ENCODE data around the gene KRT37. TPM values are rescaled to one million over a fixed set of nuclear protein-coding genes. Genes with fewer than 3 reads are reported as not detected.

Gene KRT37
- total and polyA plus RNA-seq, 7 experiments from 2014 or later: not detected

GRCh38 chr17:41394254-41394996 is 30.0 kb downstream of the KRT37 start:
- POLR2A ChIA-PET: no interaction called here
- no peak overlapping the region for H3K27ac Mint-ChIP-seq

GRCh38 chr17:41393826-41394225 is 30.6 kb downstream of the KRT37 start:
- Mint-ChIP-seq H3K27me3 (peaks cover 0 to 13% (median 5%) of the 10 kb centered on the region in 5 donors), H3K27ac (no peak overlapping the region), H3K4me3 (no peak overlapping the region), H3K36me3 (peaks cover 0 to 3% (median 0%) of the 10 kb centered on the region in 5 donors), H3K4me1 (peaks cover 0 to 10% (median 5%) of the 10 kb centered on the region in 7 donors), H3K9me3 (peaks cover 0 to 5% (median 0%) of the 10 kb centered on the region in 11 donors)
- H3K9me3 ChIP-seq (ENCODE audit: control insufficient read depth in 2 of 3, low read length in 3 of 3): no peaks in the 10 kb centered on the region
- H3K36me3 ChIP-seq (ENCODE audit: control insufficient read depth in 2 of 3, insufficient read depth in 3 of 3, low read length in 3 of 3): no peaks in the 10 kb centered on the region
- POLR2A ChIA-PET: no interaction called here
- DNase-seq (no peak), ATAC-seq (no peak)
- CTCF ChIA-PET: no interaction called here
- no peak overlapping the region for H3K27ac ChIP-seq (ENCODE audit: low read depth, low read length)
- H3K27me3 ChIP-seq (ENCODE audit: control insufficient read depth in 2 of 2, insufficient read depth in 2 of 2, low read length in 2 of 2): no peaks in the 10 kb centered on the region
- H3K4me1 ChIP-seq (ENCODE audit: control insufficient read depth in 2 of 2, insufficient read depth in 2 of 2, low read length in 2 of 2): no peaks in the 10 kb centered on the region
- H3K4me3 ChIP-seq (ENCODE audit: low read length): no peak overlapping the region
- intact Hi-C loops (cut with micrococcal nuclease): no loop called here

More at GRCh38 chr17:41394254-41394996, 30.0 kb downstream of the KRT37 start:
- Mint-ChIP-seq H3K4me1 (peaks cover 0 to 13% (median 5%) of the 10 kb centered on the region in 7 donors), H3K9me3 (peaks cover 0 to 1% (median 0%) of the 10 kb centered on the region in 11 donors), H3K36me3 (peaks cover 0 to 3% (median 0%) of the 10 kb centered on the region in 5 donors), H3K27me3 (peaks cover 0 to 12% (median 4%) of the 10 kb centered on the region in 5 donors), H3K4me3 (no peak overlapping the region)
- Histone ChIP-seq H3K36me3 (ENCODE audit: control insufficient read depth in 2 of 3, insufficient read depth in 3 of 3, low read length in 3 of 3) (no peaks in the 10 kb centered on the region), H3K4me3 (ENCODE audit: low read length) (no peak overlapping the region), H3K27me3 (ENCODE audit: control insufficient read depth in 2 of 2, insufficient read depth in 2 of 2, low read length in 2 of 2) (no peaks in the 10 kb centered on the region), H3K27ac (ENCODE audit: low read depth, low read length) (no peak overlapping the region), H3K9me3 (ENCODE audit: control insufficient read depth in 2 of 3, low read length in 3 of 3) (no peaks in the 10 kb centered on the region), H3K4me1 (ENCODE audit: control insufficient read depth in 2 of 2, insufficient read depth in 2 of 2, low read length in 2 of 2) (no peaks in the 10 kb centered on the region)
- ATAC-seq (no peak), DNase-seq (no peak)
- CTCF ChIA-PET: no interaction called here
- intact Hi-C loops (cut with micrococcal nuclease): no loop called here

GRCh38 chr17:41393294-41393693 is 31.1 kb downstream of the KRT37 start:
- Mint-ChIP-seq H3K27me3 (peaks cover 0 to 13% (median 5%) of the 10 kb centered on the region in 5 donors), H3K27ac (no peak overlapping the region), H3K4me1 (peaks cover 0 to 10% (median 5%) of the 10 kb centered on the region in 7 donors), H3K4me3 (no peak overlapping the region), H3K9me3 (peaks cover 0 to 5% (median 0%) of the 10 kb centered on the region in 11 donors), H3K36me3 (peaks cover 0 to 3% (median 0%) of the 10 kb centered on the region in 5 donors)
- Histone ChIP-seq H3K27ac (ENCODE audit: low read depth, low read length) (no peak overlapping the region), H3K4me1 (ENCODE audit: control insufficient read depth in 2 of 2, insufficient read depth in 2 of 2, low read length in 2 of 2) (no peaks in the 10 kb centered on the region), H3K27me3 (ENCODE audit: control insufficient read depth in 2 of 2, insufficient read depth in 2 of 2, low read length in 2 of 2) (no peaks in the 10 kb centered on the region), H3K4me3 (ENCODE audit: low read length) (no peak overlapping the region), H3K9me3 (ENCODE audit: control insufficient read depth in 2 of 3, low read length in 3 of 3) (no peaks in the 10 kb centered on the region), H3K36me3 (ENCODE audit: control insufficient read depth in 2 of 3, insufficient read depth in 3 of 3, low read length in 3 of 3) (no peaks in the 10 kb centered on the region)
- intact Hi-C loops (cut with micrococcal nuclease): no loop called here
- ChIA-PET POLR2A (no interaction called here), CTCF (no interaction called here)
- ATAC-seq (no peak), DNase-seq (no peak)

GRCh38 chr17:41392278-41392677 is 32.1 kb downstream of the KRT37 start:
- no peaks in the 10 kb centered on the region for H3K4me1 ChIP-seq (ENCODE audit: control insufficient read depth in 2 of 2, insufficient read depth in 2 of 2, low read length in 2 of 2)
- Mint-ChIP-seq H3K27ac (no peak overlapping the region), H3K4me3 (no peak overlapping the region), H3K9me3 (peaks cover 0 to 12% (median 3%) of the 10 kb centered on the region in 11 donors), H3K27me3 (peaks cover 0 to 13% (median 9%) of the 10 kb centered on the region in 5 donors), H3K4me1 (peaks cover 0 to 10% (median 5%) of the 10 kb centered on the region in 7 donors), H3K36me3 (peaks cover 0 to 6% (median under 1%) of the 10 kb centered on the region in 5 donors)
- CTCF ChIA-PET: interaction anchor here (0.7 kb wide), 1 partner anchor 53 kb away, joined by 3 read pairs; no protein-coding TSS in a partner anchor
- H3K27me3 ChIP-seq (ENCODE audit: control insufficient read depth in 2 of 2, insufficient read depth in 2 of 2, low read length in 2 of 2): no peaks in the 10 kb centered on the region
- ATAC-seq: no peak
- POLR2A ChIA-PET: no interaction called here
- H3K4me3 ChIP-seq (ENCODE audit: low read length): no peak overlapping the region
- no peaks in the 10 kb centered on the region for H3K9me3 ChIP-seq (ENCODE audit: control insufficient read depth in 2 of 3, low read length in 3 of 3)
- H3K36me3 ChIP-seq (ENCODE audit: control insufficient read depth in 2 of 3, insufficient read depth in 3 of 3, low read length in 3 of 3): no peaks in the 10 kb centered on the region
- intact Hi-C loops (cut with micrococcal nuclease): no loop called here
- no peak for DNase-seq
- no peak overlapping the region for H3K27ac ChIP-seq (ENCODE audit: low read depth, low read length)

- DNase-seq: no peak
- Histone ChIP-seq H3K4me3 (ENCODE audit: low read length) (no peak overlapping the region), H3K36me3 (ENCODE audit: control insufficient read depth in 2 of 3, insufficient read depth in 3 of 3, low read length in 3 of 3) (no peaks in the 10 kb centered on the region), H3K27me3 (ENCODE audit: control insufficient read depth in 2 of 2, insufficient read depth in 2 of 2, low read length in 2 of 2) (no peaks in the 10 kb centered on the region), H3K4me1 (ENCODE audit: control insufficient read depth in 2 of 2, insufficient read depth in 2 of 2, low read length in 2 of 2) (no peaks in the 10 kb centered on the region), H3K9me3 (ENCODE audit: control insufficient read depth in 2 of 3, low read length in 3 of 3) (peaks cover 0 to 4% (median 0%) of the 10 kb centered on the region in 3 experiments), H3K27ac (ENCODE audit: low read depth, low read length) (no peak overlapping the region)
- ChIA-PET POLR2A (no interaction called here), CTCF (no interaction called here)
- Mint-ChIP-seq H3K36me3 (peaks cover 0 to 9% (median 1%) of the 10 kb centered on the region in 5 donors), H3K4me1 (peaks cover 0 to 10% (median 5%) of the 10 kb centered on the region in 7 donors), H3K27ac (no peak overlapping the region), H3K4me3 (no peak overlapping the region), H3K27me3 (peaks cover 0 to 15% (median 12%) of the 10 kb centered on the region in 5 donors), H3K9me3 (peaks cover 0 to 18% (median 8%) of the 10 kb centered on the region in 11 donors)
- intact Hi-C loops (cut with micrococcal nuclease): no loop called here
- no peak for ATAC-seq
These were observed 32.9 kb downstream of the KRT37 start for GRCh38 chr17:41391535-41391934.

- Histone ChIP-seq H3K9me3 (ENCODE audit: control insufficient read depth in 2 of 3, low read length in 3 of 3) (peaks cover 0 to 6% (median 0%) of the 10 kb centered on the region in 3 experiments), H3K27me3 (ENCODE audit: control insufficient read depth in 2 of 2, insufficient read depth in 2 of 2, low read length in 2 of 2) (no peaks in the 10 kb centered on the region), H3K4me1 (ENCODE audit: control insufficient read depth in 2 of 2, insufficient read depth in 2 of 2, low read length in 2 of 2) (no peaks in the 10 kb centered on the region), H3K36me3 (ENCODE audit: control insufficient read depth in 2 of 3, insufficient read depth in 3 of 3, low read length in 3 of 3) (no peaks in the 10 kb centered on the region), H3K27ac (ENCODE audit: low read depth, low read length) (no peak overlapping the region), H3K4me3 (ENCODE audit: low read length) (no peak overlapping the region)
- Mint-ChIP-seq H3K4me1 (peaks cover 0 to 2% (median 0%) of the 10 kb centered on the region in 7 donors), H3K4me3 (no peak overlapping the region), H3K9me3 (peaks cover 0 to 25% (median 11%) of the 10 kb centered on the region in 11 donors), H3K27ac (no peak overlapping the region), H3K36me3 (peaks cover 0 to 12% (median 1%) of the 10 kb centered on the region in 5 donors), H3K27me3 (peaks cover 0 to 21% (median 13%) of the 10 kb centered on the region in 5 donors)
- CTCF ChIA-PET: no interaction called here
- ATAC-seq (no peak), DNase-seq (no peak)
- intact Hi-C loops (cut with micrococcal nuclease): no loop called here
- POLR2A ChIA-PET: interaction anchor here (0.6 kb wide), 1 partner anchor 28 kb away, joined by 3 read pairs; no protein-coding TSS in a partner anchor
These were observed 33.9 kb downstream of the KRT37 start for GRCh38 chr17:41390411-41390938.

Measured in naive thymus-derived CD4-positive, alpha-beta T cell (primary cell).